ENCODE data around the gene TMEM132D.

Gene TMEM132D

DNA sequence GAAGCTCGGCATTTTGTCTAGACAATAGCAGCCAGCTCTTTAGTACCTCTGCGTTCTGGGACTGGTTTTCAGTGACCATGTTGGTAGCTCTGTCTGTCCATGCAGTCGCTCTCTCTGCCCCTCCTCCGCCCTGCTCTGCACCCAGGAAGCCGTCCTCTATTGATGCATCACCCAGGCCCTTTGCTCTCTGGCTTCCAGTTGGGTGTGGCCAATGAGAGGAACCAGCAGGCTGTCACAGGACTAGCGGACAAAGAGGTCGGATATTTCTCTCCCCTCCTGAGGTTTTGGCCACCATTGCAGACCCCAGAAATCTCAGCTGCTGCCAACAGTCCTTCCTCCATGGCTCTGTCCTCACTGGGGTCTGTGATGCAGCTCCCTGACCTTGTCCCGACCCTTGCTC, 180.6 kb downstream of the TMEM132D start:
- no peak for DNase-seq (ENCODE audit: low read depth)

DNA sequence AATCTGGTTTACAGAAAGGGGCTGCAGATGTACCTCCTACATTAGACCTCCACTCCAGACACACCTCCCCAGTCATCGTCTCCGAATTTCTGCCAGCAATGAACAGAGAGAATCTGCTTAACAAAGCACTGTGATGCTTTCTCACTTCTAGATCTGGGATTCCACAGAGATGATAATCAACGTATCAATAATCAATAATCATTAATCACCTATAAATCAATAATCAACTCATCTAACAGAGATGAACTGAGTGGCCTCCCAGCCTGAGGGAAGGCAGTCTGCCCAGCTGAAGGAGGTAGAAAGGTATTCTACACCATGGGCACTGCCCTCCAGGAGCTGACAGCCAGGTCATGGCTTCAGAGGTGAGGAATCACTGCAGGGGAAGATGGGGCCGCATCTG, 183.2 kb downstream of the TMEM132D start:
- no peak for DNase-seq (ENCODE audit: low read depth)

DNA sequence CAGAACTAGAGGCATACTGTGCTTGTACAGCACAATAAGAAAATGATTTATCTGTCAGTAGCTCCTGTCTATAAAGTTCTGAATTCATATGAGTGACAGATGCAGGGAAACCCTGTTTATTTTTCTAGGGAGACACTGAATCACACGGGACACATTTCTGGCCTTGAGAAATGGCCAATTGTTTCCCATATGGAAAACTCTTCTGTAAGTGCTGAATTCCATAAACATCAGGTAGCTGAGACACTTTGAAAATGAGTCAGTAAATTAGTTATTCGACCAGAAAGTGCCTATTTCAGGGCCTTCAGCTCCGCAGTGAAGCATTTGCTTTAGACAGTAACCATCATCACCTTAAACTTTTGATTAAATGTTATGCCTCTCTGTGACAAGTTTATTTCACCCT, 184.4 kb downstream of the TMEM132D start:
- no peak for DNase-seq (ENCODE audit: low read depth)

DNA sequence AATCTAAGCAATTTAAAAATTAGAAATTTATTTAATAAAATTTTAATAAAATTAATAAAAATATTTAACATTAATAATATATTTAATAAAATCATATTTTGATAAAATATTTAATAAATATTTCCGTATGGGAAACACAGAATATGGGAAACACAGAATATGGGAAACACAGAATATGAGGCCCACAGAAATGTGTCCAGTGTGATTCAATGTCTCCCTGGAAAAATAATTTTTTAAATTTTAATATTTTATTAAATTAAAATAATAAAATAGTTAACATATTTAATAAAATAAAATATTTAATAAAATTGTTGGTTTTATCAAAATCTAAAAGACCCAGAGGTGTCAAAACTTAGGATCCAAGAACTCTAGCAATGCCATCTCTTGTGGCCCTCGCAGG, 186.4 kb downstream of the TMEM132D start:
- DNase-seq (ENCODE audit: low read depth): no peak

DNA sequence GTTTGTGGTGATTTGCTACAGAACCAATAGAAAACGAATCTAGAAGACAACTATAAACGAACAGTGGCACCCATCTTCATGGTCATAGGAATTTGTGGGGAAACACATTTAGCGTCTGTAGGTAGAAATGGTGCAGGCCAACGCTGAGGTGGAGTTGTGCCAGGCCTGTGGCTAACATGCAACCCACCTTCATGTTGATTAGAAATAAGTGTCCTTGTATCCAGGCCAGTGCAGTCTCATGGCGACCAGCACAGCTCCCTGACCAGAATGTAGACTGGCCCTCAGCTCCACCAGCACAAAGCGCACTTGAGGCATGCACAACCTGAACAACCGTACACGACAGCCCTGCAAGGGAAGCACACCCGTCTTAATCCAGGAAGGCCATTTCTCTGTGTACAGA, 187.0 kb downstream of the TMEM132D start:
- DNase-seq (ENCODE audit: low read depth): no peak

DNA sequence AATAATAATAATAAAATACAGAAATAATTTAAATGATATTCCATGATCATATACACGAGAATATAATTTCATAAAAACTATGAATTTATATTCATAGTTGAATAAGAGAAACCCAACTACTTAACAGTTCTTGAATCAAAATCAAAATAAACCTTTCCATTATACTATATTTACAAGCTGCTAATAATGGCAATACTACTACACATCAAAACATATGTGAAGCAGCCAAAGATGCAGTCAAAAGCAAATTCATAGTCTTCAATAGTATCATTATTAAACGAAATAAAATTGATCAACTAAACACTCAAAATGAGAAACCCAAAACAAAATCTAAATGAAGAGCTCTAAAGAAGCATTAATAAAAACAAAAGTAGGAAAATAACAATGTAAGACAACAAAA, 197.1 kb downstream of the TMEM132D start:
- DNase-seq (ENCODE audit: low read depth): no peak

DNA sequence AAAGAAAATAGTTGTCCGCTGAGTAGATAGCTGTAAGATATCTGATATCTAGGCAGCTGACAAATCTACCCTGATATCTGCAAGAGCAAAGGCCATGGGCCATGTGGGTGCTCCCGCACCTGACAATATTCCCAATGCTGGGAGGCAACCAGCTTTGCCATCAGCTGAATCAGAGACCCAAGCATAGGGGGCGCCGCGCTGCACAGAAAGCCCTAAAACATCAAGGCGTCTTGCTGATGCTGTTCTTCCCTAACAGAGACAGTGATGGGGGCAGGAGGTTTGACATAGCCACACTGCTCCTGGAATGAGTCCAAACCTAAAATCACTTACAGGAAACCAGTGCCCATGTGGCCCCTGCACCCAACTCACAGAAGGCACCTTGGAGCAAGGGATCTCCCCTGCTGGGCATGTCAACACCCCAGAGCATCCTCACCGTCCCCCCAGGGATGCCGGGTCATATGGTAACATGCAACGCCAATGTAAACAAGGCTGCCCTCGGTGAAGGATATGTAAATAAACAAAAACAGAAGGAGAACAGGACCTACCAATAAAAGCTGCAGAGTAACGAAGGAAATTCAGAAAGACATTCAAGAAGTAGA, 199.5 kb downstream of the TMEM132D start:
- no peak for DNase-seq (ENCODE audit: low read depth)

DNA sequence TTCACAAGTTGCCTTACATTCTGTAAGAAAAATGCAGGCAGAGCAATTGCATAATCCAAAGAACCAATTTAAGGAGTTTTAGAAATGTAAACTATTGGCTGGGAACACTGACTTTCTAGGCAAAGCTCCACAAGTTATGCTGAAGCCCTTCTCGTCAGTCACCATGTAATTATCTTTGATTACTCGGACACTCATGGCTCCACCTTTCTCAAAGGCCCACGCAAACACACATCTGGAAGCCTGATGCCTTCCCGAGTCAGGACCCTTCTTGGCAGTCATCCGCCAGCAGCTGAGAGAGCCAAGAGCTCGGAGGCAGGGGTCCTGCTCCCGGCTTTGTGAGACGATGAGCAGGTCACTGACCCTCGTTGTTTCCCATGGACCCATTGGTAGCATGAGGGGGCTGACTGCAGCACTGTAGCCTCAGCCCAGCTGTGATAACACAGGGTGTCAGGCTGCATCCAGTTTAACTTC, 202.2 kb downstream of the TMEM132D start:
- no peak for DNase-seq (ENCODE audit: low read depth)

DNA sequence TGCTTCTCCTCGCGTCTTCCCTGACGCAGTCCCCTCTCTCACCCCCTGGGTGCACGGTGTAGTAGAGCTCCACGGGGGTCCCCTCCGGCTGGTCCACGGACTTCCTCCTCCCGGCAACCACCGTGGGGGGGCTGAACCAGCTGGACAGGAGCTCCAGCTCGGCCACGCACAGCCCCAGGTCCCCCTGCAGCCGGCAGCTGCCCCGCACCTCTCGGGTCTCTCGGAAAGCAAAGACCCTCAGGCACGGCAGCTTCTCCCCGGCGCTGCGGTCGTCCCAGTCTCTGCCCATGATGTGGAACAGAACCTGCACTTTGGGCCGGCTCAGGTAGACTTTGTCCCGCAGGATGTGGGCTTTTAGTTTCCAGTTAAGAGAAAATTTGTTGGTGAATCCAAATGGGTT, 203.8 kb downstream of the TMEM132D start:
- DNase-seq (ENCODE audit: low read depth): no peak

DNA sequence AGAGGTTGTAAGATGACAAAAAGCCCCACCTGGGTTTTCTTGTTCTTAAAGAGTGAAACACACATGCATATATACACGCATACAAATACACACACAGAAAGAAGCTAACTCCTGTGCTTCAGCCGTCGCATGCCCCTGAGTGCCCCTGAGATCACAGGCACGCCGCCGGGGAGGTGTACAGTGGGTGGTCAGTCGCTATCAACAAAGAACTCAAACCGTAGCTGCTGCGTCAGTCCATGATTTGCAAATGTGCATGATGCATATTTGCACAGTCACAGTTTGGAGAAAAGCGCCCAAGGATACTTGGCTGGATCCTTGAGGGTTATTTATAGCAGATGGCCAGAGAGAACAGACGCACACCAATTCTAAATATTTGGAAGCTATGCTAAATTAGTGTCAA, 206.9 kb downstream of the TMEM132D start:
- no peak for DNase-seq (ENCODE audit: low read depth)

DNA sequence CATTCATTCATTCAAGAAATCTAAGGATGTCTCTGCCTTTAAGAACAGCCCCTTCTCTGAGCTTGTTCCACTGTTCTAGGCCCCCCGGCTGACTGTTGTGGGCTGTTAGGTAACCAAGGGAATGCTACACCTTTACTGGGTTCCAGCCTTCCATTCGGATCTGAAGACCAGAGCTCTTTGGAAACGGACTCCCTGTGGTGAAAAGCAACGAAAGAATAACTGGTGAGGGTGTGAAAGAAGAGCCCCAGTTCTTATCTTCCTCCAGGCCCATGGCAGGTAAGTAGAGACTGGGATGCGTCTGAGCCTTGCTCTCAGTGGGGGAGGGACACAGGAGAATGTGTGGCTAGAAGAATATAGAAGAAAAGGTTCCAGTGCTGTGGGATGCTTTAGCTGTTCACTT, 207.4 kb downstream of the TMEM132D start:
- DNase-seq (ENCODE audit: low read depth): no peak

DNA sequence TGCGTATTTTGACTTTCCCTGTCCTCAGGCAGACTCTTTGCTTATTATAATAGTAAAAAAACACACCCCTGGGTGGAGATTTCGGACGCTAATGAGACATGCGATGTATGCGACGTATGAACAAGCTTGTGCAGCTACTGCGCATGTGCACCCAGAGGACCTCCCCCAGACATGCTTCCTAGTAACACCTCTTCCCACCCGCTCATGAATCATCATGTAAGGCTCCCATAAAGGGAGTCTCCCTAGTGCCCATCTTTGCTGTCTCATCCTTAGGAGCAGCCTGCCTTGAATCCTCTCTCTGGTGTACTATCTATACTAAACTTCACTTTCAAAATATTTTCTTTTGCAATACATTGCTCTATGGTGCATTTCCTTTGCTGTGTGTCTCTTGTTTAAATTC, 210.1 kb downstream of the TMEM132D start:
- DNase-seq (ENCODE audit: low read depth): no peak

DNA sequence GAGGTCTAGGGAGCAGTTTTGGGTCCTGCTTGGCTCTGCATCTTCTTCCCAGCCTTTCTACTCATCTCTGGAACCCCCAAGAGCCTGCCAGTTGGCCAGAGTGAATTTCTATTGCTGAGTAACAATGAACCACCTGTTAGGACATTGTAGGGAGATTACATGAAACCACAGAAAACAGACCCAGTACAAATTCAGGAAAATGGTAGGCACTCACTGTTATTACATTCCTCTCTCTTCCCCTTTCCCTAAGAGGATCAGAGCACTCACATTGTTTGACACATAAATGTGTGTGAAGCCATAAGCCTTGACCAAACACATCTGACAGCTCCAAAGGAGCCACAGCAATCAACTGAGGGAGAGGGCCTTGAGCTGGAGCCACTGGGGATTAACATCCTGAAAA, 216.1 kb downstream of the TMEM132D start:
- no peak for DNase-seq (ENCODE audit: low read depth)

DNA sequence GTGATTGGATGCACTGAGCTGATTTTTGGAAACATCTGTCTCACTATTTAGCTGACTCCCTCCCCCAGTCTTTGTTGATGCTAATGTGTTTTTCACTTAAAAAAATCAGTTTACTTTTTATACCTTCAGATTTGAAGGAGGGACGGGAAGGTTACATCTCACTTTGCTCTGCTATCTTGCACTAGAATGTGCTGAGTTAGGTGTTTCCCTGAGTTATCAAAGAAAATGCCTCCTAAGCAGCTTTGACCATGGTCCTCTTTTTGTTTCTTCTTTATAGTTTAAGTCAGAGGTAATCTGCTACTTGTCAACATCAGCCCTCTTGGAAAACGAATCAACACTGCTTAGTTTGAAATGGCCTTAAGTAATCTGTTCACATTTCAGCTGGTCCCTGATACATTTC, 222.0 kb downstream of the TMEM132D start:
- no peak for DNase-seq (ENCODE audit: low read depth)

DNA sequence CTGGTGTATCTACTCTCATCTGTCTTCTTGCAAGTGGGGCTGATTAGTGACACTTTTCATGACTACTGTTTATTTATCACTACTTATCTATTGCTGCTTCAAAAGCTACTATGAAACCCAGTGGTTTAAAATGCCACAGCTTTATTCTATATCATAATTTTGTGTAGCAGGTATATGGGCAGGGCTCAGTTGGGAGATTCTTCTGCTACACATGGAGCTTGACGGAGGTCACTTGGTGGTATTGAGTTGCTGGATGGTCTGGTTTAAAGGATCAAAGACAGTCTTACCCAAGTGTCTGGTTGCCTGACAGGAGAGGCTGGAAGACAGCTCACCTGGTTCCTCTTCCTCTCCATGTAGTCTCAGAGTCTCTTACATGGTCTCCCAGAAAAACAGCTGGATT, 222.7 kb downstream of the TMEM132D start:
- DNase-seq (ENCODE audit: low read depth): no peak

DNA sequence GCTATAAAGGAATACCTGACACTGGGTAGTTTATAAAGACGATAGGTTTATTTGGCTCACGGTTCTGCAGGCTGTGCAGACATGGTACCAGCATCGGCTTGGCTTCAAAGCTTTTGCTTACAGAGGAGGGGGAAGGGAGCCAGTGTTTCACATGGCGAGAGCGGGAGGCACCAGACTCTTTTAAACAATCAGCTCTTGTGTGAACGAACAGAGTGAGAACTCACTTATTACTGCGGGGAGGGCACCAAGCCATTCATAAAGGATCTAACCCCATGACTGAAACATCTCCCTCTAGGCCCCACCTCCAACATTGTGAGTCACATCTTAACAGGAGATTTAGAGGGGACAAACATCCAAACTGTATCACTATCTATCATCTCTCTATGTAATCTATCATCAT, 227.4 kb downstream of the TMEM132D start:
- no peak for DNase-seq (ENCODE audit: low read depth)

DNA sequence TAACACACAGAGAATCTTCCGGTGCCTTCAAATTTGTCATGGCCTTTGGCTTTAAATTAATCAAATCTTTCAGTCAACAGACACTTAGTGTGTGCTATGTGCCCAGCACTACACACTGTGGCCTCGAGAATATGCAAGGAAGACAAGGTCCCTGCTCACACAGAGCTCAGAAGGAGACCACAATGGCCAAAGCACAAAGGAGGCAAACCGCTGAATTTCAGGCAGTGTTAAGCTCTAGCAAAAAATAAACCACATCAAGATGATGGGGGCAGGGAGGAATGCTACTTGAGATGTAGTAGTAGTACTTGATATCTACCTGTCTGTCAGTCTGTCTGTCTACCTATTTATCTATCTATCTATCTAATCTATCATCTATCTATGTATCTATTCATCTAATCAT, 227.9 kb downstream of the TMEM132D start:
- DNase-seq (ENCODE audit: low read depth): no peak

DNA sequence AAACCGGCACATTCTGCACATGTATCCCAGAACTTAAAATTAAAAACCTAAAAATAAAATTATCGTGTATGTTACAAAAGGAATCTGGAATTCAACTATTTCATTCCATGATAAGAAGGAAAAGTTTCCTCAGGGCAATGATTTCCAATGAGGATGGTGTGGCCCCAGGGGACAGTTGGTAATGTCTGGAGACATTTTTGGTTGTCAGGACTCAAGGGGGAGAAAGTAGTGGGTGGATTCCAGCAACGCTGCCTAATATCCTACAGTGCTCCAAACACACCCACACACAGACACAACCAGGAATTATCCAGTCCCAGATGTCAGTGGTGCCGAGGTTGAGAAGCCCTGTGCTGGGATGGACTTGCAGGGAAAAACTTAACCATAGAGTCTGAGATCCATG, 228.3 kb downstream of the TMEM132D start:
- DNase-seq (ENCODE audit: low read depth): no peak

DNA sequence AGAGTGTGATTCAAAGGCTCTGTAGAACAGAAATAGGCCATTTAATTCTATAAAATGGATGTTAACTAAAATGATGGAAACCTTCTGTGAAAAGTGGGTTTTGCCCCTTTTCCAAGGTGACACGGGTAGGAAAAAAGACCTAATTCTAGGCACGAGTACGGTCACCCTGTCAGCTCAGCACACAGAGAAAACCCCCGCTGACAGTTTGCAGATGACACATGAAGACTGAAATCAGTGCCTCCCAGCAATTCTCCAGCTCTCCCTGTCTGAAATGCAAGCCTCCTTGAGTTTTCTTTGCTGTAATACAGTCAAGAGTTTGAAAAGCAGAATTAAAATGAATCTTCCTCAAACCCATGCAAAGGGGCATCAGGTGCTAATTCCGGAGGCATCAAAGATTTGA, 230.0 kb downstream of the TMEM132D start:
- DNase-seq (ENCODE audit: low read depth): no peak

DNA sequence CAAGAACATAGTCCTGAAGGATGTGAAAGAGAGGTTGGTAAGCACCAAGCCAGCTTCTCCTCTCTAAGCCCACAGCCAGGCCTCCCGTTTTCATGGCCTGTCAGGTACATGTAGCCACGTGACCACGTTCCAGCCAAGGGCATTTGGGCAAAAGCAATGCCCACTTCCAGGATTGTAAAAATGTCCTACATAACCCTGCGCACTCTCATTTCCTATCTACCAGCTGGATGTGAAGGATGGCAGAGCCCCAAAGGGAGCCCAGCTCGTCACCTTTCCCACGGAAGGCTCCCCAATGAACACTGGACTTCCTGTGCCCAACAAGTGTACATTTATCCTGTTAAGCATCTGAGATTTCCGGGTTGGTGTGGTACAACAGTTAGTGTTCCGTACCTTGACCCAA, 231.7 kb downstream of the TMEM132D start:
- DNase-seq (ENCODE audit: low read depth): no peak

DNA sequence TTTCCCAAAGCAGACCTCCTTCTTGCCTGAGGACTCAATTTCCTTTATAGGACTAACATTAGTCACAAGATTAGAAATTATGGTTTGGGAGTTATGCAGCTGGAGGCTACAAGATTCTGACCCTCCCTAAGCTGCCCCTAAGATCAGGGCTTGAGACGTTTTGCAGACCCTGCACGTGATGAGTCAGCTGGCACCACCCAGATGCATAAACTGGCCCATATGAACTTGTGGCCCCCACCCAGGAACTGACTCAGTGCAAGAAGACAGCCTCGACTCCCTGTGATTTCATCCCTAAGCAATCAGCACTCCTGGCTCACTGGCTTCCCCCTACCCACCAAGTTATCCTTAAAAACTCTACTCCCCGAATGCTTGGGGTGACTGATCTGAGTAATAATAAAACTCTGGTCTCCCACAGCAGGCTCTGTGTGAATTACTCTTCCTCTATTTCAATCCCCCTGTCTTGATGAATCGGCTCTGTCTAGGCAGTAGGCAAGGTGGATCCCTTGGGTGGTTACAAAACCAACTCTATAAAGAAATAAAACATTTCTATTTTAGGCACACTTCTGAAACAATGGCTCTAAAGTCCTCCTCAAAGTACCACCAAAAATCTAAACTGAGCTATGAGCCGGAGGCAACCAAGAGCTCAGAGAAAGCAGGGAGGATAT, 233.4 kb downstream of the TMEM132D start:
- no peak for DNase-seq (ENCODE audit: low read depth)

DNA sequence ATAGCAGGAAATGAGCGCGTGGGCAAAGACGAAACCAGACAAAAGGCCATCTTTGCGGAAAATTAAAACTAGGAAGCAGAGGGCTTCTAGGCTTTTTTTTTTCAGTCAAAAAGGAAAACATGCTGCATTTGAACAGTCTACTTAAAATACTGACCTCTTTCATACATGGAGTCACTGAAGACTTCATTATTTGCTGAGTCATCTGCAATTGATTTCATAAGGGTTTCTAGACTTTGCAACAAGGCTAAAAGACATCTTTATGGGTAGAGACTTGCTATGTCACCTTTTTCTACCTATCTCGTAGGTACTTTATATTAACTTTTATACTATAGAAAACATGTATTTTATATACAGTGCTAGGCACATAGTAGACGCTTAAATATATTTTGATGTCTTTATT, 238.4 kb downstream of the TMEM132D start:
- no peak for DNase-seq (ENCODE audit: low read depth)

DNA sequence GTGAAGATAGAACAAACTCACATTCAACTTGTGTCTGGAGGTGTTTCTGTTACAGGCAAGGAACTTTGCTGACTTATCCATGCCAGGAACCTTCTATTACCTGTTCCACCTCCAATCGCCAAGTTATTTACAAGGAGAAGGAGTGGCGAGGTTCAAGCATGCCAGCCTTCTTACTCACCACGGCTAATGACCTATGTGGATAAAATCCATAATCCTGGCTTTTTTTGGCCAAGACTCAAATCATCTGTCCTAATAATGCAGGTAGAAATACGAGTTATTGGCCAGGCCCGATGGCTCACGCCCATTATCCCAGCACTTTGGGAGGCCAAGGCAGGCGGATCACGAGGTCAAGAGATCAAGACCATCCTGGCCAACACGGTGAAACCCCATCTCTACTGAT, 241.6 kb downstream of the TMEM132D start:
- no peak for DNase-seq (ENCODE audit: low read depth)

DNA sequence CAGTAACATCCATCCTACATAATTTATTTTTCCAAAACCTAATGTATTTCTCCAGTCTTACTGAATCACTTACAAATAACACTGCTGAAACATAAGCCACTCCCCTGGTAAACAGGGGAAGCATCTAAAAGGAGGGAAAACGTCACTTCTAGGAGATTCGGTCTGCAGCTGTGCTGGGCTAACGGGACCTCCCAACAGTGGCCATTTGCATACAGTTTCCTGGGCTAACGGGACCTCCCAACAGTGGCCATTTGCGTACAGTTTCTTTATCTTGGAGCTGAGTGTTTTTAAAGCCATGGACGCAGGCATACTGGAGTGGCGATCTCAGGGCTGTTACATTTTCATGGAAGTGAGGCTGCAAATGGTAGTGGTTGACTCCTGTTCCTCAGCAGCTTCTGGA, 242.9 kb downstream of the TMEM132D start:
- no peak for DNase-seq (ENCODE audit: low read depth)

Measured in amniotic epithelial cell (primary cell).